ENCODE data around the gene SOCS3.

SOCS3 gene

GRCh38 chr17:78390241-78391050, 30.6 kb upstream of the SOCS3 start:
- no peak for DNase-seq

DNA sequence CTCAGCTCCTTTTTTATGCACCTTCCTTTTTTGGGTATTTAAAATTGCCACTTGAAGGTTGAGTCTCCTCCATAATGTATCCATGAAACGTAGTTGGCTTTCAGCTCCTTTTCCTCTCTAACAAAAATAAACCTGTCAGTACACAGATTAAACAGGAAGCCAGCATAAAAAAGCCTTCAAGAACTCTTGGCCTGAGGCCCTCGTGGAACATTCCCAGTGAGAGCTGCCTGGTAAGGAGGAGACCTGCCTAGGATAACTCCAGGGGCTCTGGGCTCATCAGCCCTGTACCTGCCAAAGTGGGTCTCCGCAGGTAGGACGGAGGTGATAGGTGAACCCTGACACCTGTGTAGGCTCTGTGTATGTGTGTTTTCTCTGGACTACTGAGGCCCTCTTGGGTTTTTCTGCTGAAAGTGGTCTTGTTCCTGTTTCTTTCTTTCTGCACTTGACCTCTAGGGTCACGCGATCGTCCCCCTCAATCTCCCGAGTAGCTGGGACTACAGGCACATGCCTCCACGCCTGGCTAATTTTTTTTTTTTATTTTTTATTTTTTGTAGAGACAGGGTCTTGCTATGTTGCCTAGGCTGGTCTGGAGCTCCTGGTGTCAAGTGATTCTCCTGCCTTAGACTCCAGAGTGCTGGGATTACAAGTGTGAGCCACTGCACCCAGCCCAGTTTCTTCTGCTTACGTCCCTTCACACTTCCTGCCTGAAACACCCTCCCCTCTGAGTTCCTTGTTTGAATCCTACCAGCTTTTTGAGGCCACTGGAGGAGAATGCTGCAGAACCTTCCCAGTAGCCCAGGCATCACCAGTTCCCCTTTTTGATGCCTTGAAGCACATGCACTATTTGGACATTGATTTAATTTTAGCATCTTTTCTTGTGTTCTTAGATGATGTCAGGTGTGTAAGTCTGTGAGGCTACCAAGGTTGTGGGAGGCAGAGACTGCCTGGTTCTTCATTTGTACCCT, 28.4 kb upstream of the SOCS3 start:
- no peak for DNase-seq

DNA sequence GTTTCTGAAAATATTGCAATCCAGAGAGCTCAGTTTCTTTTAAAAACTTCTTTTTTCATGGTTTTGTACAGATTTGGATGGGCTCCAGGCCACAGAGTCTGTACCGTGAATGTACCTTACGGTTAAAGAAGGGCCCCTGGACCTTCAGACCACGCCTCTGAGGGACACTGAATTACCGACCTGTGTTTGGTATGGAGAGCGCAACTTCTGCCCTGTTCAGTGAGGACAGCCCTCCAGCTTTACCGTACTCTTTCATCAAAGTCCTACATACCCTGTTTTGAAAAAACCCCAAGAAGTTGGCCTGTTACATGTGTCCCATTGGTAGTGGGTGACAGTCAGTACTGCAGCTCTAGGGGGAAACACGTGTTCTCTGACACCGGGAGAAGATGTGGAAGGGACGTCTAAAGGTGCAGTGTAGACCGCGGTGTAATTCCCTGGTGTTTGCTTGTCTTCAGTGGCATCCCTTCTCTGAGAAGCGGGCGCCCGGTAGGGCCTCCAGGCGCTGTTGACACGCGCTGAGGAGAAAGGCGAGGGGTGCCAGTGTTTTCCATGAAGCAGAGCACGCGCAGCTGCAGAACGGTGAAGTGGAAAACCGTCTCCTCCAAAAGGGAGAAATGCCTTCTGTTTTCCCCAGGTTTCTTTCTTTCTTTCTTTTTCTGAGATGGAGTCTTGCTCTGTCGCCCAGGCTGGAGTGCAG, 24.8 kb upstream of the SOCS3 start:
- DNase-seq, result no peak

DNA sequence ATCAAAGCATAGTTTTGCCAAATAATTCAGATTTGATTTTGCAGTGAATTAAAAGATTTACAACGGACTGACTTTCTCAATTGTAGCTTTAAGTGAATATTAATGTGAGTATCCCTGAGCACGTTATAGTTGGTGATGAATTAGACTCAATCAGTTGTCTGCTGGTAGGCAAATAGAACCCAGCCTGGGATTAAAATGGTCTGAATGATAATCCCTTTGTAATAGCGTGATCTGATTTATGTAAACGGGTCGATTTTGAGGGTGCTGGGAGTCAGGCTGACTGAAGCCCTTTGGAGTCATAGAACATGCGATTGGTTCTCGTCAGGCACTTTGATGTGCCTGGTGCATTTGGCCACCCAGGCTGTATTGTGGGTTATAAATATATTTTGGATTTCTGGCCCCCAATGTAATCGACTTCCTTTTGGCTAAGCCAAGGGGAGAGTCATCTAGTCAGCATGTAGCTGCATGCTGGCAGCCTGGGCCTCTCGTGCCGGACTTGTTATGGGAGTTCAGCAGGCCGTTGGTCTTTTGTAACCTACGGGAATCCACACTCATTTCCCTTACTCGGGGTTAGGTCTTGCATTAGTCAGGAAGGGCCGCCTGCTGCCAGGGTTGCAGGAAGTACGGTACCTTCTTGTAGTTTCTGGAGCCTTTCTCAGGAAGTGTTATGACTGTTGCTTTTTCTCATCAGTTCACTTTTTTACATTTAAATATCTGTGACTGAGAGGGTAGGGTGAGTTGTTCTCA, 24.0 kb upstream of the SOCS3 start:
- no peak for DNase-seq

DNA sequence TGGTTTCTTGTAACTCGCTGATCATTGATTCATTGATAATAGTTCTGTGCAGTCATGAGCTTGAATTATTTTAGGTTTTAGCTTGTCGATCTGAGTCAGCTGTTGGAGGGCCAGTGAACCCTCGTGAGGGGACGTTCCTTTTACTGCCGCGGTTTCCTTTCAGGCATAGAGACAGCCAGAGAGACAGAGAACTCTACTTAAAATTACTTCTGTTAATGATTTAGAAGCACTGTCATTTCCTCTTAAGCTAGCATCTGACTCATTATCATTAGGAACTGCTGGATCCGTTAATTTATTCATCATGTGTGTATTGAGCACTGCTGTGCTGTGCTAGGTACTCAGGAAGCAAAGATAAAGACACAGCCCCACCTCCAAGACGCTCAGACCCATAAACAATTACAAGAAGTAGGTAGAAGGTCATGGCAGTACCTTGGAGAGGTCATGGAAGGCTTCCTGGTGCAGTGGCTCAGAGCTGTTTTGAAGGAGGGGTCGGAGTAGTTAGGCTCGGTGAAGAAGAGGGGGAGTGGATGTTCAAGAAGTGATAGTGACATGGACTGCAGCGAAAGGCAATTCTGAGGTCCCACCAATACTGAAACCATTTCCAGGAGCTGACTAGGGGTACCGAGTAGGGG, 21.8 kb upstream of the SOCS3 start:
- no peak for DNase-seq

DNA sequence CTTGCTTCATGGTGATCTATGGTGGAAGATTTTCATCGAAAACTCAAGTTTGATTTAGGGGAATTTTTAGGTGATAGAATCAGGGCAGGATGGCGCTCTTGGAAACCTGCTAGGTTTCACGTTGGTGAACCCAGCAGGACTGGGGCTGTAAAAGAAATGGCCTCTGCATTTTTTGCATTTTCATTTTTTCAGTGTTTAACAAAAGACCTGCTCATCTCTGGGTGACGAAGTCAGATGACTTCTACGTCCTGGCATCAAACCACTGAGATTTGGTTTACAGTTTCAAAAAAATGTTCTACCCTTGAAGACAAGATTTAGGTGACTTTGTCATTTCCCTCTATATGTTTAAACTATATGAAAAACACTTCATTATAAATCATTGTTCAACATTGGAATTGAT, 20.5 kb upstream of the SOCS3 start:
- no peak for DNase-seq

DNA sequence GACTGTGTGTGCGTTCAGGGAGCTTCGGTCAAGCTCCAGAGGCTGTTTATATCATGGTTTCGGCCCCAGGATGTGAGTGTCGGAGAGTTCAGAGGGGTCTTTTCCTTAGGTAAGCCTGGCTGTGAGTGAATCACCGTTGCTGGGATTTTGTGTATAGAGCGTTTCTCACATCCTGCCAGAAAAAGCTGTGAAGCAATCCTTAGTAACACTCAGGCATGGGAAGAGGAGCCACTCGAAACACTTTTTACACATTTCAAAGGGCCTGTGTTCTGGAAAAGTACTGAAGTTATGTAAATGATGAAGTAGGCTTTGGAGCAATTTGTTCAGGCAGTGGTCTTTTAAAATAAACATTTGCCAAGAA, 19.2 kb upstream of the SOCS3 start:
- no peak for DNase-seq

DNA sequence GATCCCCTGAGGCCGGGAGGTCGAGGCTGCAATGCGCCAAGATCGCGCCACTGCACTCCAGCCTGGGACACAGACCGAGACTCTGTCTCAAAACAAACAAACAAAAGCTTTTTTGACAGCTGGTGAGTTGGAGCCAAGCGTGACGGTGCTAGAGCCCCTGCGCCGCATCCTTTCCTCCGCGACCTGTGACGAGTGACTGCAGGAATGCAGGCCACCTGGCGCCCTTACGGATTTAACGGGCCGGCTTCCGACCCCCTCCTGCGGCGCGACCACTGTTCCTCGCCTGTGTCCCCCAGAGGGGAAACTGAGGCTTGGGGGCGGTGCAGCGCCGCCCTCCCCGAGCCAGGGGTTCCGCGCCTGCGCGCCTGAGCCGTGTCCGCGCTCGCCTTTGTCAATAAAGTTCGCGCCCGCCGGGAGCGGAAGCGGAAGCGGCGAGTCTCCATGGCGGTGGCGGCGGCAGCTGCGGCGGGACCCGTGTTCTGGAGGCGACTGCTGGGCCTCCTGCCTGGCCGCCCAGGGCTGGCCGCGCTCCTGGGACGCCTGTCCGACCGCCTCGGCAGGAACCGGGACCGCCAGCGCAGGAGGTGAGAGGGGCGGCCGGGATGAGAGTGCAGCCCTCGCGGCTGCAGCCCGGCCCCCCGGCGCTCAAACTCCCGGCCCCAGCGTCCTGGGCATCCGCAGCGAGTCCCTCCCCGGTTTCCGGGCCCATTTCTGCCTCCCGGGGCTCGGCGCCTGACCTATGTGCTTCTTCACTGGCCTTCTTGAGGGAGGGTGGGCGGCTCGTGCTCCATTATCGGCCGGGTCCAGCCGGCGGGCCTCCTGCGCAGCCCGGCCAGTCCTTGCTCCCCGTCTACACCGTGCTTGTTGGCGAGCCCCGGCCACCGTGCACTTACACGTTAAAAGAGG, 18.6 kb upstream of the SOCS3 start, which contains the start of gene PGS1:
Gene PGS1, plus strand, starts transcription at position 425 of the 906 bp plus-strand sequence. Its CDS starts 17 bp downstream, at position 442.
- peak; percentile 51 for DNase-seq

- no peak for DNase-seq
Measured at GRCh38 chr17:78377858-78378224, 18.0 kb upstream of the SOCS3 start.

GRCh38 chr17:78376161-78376560, 16.3 kb upstream of the SOCS3 start:
- no peak for DNase-seq

GRCh38 chr17:78375401-78376151, 15.7 kb upstream of the SOCS3 start:
- DNase-seq, result no peak

- no peak for DNase-seq
Measured at GRCh38 chr17:78374631-78375274, 14.9 kb upstream of the SOCS3 start.

- DNase-seq, result no peak
Measured at GRCh38 chr17:78374189-78374588, 14.3 kb upstream of the SOCS3 start.

GRCh38 chr17:78372841-78373240, 13.0 kb upstream of the SOCS3 start:
- DNase-seq, result no peak

DNA sequence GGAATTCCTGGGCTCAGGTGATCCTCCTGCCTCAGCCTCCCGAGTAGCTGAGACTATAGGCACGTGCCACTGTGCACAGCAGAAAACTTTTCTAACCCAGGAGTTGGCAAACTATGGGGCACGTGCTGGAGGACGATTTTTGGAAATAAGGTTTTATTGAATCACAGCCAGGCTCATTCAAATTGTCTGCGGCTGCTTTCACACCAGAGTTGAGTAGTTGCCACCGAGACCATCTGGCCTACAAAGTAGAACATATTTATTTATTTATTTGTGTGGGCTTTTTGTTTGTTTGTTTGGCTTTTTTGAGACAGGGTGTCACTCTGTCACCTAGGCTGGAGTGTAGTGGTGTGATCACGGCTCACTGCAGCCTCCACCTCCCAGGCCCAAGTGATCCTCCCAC, 11.2 kb upstream of the SOCS3 start:
- DNase-seq, result no peak

GRCh38 chr17:78369791-78370381, 10.0 kb upstream of the SOCS3 start:
- no peak for DNase-seq

DNA sequence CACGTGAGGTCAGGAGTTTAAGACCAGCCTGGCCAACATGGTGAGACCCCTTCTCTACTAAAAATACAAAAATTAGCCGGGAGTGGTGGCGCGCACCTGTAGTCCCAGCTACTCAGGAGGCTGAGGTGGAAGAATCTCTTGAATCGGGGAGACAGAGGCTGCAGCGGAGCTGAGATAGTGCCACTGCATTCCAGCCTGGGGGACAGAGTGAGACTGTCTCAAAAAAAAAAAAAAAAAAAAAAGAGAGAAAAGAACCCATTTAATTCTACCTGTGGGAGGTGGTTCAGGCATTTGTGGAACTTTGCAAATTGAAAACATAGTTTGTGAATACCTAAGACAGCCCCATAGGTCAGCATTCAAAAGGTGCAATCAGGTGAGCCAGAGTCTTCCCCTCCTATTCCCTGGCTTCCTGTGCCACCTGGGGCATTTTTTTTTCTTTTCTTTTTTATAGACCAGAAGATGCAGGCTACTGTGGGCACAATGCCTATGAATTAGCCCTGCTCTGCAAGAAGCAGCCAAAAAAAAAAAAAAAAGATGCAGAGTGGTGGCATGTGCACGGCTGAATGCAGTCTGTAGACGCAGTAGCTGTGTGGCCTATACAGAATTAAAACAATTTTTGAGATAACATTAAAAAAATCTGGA, 9.1 kb upstream of the SOCS3 start:
- DNase-seq, result no peak

DNA sequence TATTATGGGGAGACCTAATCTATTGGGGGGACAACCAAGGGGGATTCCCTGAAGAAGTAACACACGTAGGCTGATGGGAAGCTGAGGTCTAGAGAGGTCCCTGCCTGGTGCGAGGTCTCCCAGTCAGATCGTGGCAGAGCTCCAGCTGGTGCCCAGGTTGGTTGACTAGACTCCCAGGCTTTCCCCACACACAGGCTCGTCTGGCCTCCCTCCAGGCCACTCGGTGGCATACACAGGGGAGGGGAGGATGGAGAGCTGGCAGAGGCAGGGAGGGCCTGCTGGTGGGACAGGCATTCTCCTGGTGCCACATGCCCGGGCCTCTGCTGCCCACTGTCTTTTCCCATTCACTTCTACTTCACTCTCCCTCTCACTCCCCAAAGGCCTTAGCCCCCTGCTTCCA, 8.5 kb upstream of the SOCS3 start:
- DNase-seq, result no peak

DNA sequence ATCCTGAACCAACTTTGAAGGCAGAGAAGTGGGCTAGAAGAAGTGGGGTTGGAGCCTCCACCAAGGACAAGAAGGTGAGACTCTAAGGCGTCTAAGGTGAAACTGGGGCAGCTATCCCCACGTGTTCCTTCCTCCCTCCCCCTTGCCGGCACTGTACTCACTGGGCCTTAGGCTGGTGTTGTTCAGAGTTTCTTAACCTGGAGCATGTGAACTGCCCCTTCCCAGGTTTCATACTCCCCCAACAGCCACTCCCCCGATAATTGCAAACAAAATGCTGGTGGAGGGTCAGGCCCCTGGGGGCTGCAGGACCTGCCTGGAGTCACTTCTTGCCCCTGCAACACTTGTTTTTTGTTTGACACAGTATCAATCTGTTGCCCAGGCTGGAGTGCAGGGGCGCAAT, 7.3 kb upstream of the SOCS3 start:
- DNase-seq, result no peak

Data from NCI-H1105 treated with DMSO at 0.1 percent for 48 hours (cell line).